ENCODE data around the gene KRTAP20-4.

KRTAP20-4 gene

DNA sequence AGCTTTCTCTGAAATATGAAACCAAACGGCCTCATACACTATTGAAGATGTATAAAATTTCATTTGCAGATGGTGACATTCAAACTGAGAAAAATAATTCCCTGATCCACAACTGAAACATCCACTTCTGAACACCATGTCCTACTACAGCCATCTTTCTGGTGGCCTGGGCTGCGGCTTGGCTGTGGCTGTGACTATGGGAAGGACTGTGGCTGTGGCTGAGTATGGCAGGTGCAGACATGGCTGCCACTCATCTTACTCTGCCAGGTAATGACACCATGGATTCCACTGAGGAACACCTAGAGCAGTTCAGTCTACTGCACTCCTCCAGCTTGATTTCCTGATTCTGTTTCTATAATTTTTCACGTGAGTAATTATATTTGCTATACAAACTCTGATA, at the start of gene KRTAP20-4:
Gene KRTAP20-4, plus strand, starts transcription at position 106 of the 400 bp plus-strand sequence.
- DNase-seq (ENCODE audit: low read depth in 1 of 2, low spot score in 1 of 2) = no peak

DNA sequence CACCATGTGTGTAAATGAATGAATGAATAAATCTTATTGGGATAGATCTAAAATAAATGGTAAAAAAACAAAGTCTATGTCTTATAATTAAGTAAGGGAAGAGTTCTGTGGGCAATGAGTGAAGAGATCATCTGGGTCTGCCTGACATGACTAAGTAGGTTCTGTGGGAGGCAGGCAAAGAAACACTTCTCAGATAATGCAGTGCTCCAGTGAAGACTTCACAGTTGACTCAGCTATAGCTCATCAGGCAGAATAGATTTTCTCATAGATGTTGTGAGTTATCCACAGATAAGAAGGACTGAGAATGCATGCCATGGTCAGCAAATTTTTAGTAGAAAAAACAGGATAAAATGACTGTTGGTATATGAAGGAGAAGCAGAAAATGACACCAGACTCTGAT, 42.7 kb upstream of the KRTAP20-4 start:
- no peak for DNase-seq (ENCODE audit: low read depth in 1 of 2, low spot score in 1 of 2)

DNA sequence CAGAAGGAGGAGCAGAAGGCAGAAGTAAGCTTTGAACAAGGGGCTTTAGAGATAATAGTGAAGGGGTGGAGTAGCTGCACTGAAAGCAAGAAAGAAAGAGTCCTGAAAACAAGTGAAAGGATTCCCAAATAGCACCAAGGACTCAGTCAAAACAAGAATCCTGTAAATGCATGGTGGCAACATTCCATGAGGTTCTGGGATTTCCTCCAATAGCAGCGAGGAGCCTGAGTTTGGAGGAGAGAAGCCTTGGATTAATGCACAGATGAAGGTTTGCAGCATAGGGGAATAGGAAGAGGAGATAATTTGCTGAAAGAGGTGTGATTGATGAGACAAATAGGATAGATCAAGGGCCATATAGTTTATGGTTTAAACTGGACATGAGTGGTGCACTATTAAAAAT, 41.1 kb upstream of the KRTAP20-4 start:
- no peak for DNase-seq (ENCODE audit: low read depth in 1 of 2, low spot score in 1 of 2)

DNA sequence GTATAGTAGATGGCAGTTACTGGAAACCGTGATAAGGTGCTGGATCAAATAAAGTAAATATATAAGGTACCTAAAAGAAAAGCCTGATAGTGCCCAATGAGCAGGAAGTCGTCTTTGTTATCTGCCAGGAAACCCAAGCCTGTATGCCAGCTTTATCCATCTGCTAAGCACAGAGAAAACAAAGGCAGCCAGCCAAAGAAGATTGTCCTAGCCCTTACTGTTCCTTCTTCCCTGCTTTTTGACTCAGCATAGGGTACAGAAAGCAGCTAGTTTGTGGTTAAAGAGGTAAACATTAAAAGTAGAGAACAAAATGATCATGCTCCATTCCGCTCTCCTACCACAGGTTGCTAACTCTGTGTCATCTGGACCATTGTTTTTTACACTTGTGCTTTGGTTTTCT, 40.3 kb upstream of the KRTAP20-4 start:
- no peak for DNase-seq (ENCODE audit: low read depth in 1 of 2, low spot score in 1 of 2)

DNA sequence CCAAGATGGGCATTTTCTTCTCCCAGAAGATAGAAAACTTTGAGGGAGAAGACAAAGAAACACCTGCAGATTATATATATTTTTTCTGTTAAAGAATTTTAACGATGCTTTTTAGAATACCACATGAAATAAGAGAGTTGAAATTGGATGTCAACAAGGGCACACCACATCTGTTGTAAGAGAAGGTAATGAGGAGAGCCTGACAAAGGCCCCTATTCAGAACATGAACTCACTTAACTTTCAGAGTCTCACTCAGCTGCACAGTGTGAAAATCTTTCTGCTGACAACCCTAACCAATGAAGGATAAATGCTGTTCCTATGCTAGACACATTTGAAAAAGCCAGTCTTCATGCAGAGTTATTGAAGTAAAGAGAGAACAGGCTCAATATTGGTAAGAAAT, 37.6 kb upstream of the KRTAP20-4 start:
- DNase-seq (ENCODE audit: low read depth in 1 of 2, low spot score in 1 of 2) = no peak

DNA sequence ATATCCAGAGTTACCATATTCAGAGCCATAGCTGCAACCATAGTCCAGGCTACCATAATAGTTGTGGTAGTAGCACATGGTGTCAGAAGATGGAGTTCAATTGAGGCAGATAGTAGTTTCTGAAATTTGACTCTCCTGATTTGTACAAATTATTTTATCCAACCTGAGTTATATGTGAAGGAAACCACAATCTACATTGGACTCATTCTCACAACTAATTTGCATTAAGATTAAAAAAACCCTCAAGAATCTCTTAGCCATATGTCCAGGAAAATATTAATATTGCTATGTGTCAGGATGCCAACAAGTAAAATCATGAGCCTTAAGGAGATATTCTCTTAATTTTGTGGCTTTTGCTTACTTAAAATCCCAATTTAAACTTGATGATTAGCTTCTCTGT, 30.1 kb upstream of the KRTAP20-4 start, which contains the start of gene KRTAP22-2:
Gene KRTAP22-2, minus strand, starts transcription at position 101 of the 400 bp plus-strand sequence.
- DNase-seq (ENCODE audit: low read depth in 1 of 2, low spot score in 1 of 2) = no peak

DNA sequence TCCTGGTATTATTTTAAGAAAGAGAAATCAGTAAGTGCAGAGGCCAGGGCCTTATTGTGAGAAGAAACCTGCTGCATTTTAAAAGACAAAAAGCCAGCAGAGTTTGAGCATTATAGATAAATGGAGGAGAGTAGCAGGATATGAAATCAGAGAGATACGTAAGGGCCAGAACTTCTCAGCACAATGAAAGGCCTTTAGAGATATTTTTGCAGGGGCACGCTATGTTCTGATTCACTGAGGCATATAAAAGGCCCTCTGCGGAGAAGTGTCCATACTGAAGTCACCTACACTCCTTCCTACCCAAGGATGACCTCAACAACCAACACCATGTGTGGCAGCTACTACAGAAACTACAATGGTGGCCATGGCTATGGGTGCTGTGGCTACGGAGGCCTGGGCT, 28.3 kb upstream of the KRTAP20-4 start, which contains the start of gene KRTAP6-3:
Gene KRTAP6-3, plus strand, starts transcription at position 301 of the 400 bp plus-strand sequence. Its CDS starts 6 bp downstream, at position 307.
- DNase-seq (ENCODE audit: low read depth in 1 of 2, low spot score in 1 of 2) = no peak

DNA sequence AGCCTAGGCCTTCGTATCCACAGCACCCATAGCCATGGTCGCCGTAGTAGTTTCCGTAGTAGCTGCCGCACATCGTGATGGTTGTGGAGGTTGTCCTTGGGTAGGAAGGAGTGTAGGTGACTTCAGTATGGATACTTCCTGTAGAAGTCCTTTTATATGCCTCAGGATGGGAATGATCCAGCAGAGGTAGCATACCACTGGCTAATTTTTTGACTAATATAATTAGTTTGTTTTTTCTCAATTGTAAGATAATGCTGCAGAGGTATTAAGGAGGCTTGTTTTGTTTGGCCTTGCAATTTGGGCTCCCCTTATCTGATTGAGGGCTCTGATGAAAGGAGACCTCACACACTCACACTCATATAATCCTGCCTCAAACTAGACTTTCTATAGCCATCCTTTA, 21.6 kb upstream of the KRTAP20-4 start, which contains the start of gene KRTAP6-2:
Gene KRTAP6-2, minus strand, starts transcription at position 101 of the 400 bp plus-strand sequence. Its CDS starts 28 bp downstream, at position 73.
- no peak for DNase-seq (ENCODE audit: low read depth in 1 of 2, low spot score in 1 of 2)

DNA sequence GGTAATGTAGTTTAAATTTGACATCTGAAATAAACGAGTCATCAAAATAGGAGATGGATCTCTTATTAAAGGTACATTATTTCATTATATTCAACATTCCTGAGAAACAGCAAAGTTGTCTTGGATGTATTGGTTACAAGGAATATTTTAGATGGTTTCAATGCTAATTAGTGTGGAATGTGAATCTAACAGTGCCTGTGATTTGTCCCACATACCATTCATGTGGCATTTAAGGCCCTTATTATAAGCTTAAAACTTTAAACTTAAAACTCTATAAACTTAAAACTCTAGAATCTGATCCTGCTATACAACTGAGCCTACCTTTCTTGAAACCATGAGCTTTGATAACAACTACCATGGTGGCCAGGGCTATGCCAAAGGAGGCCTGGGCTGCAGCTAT, 19.6 kb upstream of the KRTAP20-4 start, which contains the start of gene KRTAP22-1:
Gene KRTAP22-1, plus strand, starts transcription at position 301 of the 400 bp plus-strand sequence.
- DNase-seq (ENCODE audit: low read depth in 1 of 2, low spot score in 1 of 2) = no peak

DNA sequence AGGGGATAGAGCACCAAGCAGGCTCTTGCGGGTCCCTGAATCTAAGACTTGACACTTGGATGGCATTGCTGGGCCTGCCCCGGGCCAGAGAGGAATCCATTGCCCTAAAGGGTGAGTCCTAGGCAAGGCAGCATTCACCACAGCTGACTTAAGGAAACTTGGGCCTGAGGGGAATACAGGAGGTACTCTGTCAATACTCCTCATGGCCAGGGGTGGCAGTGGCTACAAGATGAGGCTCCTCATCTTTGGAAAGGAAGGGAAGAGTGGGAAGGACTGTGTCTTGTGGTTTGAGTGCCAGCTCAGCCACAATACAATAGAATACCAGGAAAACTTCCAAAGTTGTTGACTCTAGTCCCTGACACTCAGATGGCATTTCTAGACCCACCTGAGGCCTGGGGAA, 14.5 kb upstream of the KRTAP20-4 start:
- DNase-seq (ENCODE audit: low read depth in 1 of 2, low spot score in 1 of 2) = no peak

DNA sequence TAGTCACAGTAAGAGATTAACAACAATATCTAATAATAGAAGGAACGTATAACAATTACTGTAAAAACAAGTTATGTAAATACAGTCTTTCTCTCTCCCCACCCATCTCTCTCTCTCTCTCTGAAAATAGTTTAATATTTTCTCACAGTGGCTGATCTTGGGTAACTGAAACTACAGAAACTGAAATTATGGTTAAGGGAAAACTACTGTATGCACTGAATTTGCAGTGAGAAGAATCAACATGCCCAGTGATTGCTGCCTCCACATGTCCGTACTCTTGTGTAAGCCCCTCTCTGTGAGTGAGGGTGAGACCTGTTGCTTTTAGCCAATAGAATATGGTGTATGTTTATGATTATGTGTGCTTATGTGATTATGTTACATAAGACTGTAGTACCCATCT, 8.3 kb upstream of the KRTAP20-4 start:
- DNase-seq (ENCODE audit: low read depth in 1 of 2, low spot score in 1 of 2) = no peak

DNA sequence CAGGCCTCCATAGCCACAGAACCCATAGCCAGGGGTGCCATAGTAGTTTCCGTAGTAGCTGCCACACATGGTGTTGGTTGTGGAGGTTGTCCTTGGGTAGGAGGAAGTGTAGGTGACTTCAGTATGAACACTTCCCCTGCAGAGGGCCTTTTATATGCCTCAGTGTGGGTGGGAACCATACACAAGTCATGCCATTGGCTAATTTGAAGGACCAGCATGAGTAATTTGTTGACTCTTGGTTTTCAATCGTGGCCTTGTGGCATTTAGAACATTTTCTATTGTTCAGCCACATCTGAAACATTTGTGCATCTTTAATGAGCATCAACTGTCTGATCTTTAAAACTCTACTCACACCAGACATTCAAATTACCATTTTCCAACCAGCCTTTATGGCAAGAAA, 6.6 kb upstream of the KRTAP20-4 start, which contains the start of gene KRTAP6-1:
Gene KRTAP6-1, minus strand, starts transcription at position 95 of the 400 bp plus-strand sequence. Its CDS starts 26 bp downstream, at position 69.
- no peak for DNase-seq (ENCODE audit: low read depth in 1 of 2, low spot score in 1 of 2)

DNA sequence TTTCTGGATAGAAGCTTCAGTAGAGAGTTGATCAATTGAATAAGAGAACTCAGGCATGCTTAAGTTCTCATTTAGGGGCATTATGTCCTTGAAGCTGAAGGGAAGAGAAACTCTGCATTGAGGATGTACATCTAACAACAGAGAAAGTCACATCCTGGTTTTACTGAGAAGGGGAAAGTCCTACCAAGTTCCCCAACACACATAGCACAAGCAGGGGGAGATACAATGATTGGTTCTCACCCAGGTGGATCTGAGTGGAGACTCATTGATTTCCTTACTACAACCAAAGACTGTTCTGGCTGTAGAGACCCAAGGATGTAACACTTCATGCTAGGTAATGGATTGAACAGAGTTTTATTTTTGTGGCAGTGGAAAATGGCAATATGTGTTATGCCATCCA, 5.2 kb upstream of the KRTAP20-4 start:
- no peak for DNase-seq (ENCODE audit: low read depth in 1 of 2, low spot score in 1 of 2)

DNA sequence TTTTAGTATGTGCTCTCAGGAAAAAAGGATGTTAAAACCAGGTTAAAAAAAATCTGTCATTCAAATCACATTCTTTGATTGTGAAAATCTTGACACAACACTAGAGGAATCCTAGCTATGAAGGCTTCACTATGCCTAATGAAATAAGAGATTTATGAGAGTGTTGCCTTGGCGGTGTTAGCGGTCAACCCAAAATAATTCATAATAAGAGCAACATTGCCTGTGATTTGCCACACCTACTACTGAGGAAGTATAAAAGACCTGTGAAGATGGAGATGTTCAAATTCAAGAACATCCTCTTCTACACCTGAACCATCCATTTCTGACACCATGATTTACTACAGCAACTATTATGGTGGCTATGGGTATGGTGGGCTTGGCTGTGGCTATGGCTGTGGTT, 4.3 kb upstream of the KRTAP20-4 start, which contains the start of gene KRTAP20-1:
Gene KRTAP20-1, plus strand, starts transcription at position 301 of the 400 bp plus-strand sequence. Its CDS starts 30 bp downstream, at position 331.
- no peak for DNase-seq (ENCODE audit: low read depth in 1 of 2, low spot score in 1 of 2)

DNA sequence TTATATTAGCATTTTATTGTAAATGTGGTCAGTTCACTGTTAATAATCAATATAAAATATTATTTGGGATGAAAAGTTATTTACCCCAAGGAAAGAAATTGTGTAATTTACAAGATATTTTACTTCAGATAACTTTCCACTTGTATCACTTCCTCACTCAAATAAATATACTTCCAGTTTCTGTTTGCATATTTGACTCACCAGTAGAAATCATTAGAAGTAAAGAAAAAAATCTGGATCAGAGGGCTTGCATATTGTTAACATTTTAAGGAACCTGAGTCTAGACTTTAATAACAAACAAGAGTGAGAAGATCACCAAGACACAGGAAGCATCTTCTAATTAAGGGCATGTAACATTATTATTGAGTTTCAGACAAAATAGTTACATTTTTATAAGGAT, 347 bp upstream of the KRTAP20-4 start:
- no peak for DNase-seq (ENCODE audit: low read depth in 1 of 2, low spot score in 1 of 2)

DNA sequence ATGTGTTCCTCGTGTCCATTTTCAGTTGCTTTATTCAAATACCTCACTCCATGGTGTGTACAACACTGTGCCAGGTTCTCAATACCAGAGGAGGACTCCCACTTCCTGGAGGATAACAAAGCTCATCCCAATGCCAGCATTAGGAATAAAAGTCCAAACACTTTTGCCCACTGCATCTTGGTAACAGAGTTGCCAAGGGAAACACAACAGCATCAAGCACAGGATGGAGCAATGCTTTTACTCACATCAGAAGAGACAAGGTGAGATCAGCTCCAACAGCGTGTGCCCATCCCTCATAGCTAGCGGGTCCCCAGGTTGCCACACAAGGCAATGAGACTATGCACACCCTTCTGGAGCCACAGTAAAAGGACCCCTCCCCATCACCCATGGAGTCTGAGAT, 2.9 kb downstream of the KRTAP20-4 start:
- no peak for DNase-seq (ENCODE audit: low read depth in 1 of 2, low spot score in 1 of 2)

DNA sequence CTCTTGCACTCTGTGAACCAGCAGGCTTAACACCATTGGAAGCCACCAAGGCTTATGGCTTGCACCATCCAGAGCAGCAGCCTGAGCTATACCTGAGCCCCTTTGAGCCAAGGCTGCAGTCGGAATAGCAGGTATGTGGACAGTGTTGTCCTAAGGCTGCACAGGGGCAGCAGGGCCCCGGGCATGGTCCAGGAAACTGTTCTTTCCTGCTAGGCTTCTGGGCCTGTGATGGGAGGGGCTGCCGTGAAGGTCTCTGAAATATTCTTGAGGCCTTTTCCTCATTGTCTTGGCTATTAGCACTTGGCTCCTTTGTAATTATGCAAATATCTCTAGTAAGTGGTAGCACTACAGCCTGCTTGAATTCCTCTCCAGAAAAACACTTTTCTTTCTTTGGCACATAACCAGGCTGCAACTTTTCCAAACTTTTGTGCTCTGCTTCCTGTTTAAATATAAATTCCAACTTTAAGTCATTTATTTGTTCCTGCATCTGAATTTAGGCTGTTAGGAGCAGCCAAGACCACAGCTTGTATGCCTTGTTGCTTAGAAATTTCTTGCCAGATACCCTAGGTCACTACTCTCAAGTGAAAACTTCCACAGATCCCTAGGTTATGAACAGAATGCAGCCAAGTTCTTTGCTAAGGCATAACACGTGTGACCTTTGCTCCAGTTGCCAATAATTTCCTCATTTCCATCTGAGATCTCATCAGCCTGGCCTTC, 5.2 kb downstream of the KRTAP20-4 start:
- no peak for DNase-seq (ENCODE audit: low read depth in 1 of 2, low spot score in 1 of 2)

DNA sequence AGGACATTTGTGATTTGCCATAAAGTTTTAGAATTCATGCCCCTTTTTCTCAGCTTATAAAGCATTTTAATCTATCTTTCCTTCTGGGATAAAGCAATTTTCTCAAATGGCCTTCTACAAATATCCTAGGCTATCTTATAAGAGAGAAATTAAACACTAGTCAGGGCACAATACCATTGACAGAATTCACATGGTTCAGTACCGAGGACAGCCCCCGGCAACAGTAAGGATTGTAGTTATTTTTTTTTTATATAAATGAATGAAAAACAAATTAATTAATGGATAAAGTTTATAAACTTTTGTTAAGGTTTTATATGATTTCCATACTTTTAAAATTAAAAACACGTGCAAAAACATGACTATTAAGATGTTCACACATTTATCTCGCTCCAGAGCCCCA, 7.7 kb downstream of the KRTAP20-4 start:
- DNase-seq (ENCODE audit: low read depth in 1 of 2, low spot score in 1 of 2) = no peak

DNA sequence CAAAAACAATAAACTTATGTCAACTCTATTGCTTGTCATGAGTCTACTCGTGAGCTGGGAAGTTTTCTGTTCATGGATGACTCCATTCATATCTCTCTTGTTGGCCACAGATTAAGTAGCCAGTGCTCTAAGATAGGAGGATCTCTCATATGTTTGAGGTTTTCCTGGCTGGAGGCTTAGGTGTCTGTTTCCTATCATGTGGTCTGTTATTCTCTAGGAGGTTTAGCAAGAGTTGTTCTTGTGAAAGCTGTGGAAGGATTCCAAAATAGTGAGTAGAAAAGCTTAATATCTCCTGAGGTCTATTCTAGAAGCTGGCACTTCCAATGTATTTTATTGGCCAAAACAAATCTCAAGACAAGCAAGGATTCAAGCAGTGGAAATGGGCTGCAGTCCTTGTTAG, 8.8 kb downstream of the KRTAP20-4 start:
- DNase-seq (ENCODE audit: low read depth in 1 of 2, low spot score in 1 of 2) = no peak

DNA sequence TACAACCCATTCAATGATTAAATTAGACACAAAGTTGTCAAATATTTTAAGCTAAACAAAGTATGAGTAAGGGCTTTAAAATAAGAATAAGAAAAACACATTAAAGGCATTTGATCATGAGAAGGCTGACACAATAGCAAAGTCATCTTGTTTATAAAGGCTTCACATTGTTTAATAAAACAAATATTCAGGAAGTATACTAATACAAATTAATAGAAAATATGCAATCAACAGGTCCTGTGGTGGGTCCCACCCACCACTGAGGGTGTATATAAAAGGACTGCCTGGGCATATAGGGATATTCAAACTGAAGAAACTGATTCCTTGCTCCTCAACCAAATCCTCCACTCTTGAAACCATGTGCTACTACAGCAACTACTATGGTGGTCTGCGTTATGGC, 14.5 kb downstream of the KRTAP20-4 start, which contains the start of gene KRTAP20-2:
Gene KRTAP20-2, plus strand, starts transcription at position 301 of the 400 bp plus-strand sequence. Its CDS starts 58 bp downstream, at position 359.
- no peak for DNase-seq (ENCODE audit: low read depth in 1 of 2, low spot score in 1 of 2)

DNA sequence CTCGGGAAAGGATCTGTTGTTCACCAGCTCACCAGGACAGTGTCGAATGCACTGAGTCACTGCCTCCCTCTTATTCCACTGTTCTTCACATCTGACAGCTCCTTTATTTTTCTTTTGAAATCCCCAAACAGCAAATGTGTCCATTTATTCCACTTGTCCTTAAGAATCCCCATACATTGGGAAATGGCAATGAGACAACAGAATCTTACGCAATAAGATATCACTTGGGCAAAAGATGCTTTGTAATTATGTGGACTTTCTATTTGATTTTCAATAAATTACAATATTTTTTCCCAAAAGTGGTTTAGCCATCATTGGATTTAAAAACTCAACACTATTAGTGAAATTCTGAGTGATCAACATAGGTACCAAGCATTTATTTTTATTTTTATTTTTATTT, 18.3 kb downstream of the KRTAP20-4 start:
- no peak for DNase-seq (ENCODE audit: low read depth in 1 of 2, low spot score in 1 of 2)

DNA sequence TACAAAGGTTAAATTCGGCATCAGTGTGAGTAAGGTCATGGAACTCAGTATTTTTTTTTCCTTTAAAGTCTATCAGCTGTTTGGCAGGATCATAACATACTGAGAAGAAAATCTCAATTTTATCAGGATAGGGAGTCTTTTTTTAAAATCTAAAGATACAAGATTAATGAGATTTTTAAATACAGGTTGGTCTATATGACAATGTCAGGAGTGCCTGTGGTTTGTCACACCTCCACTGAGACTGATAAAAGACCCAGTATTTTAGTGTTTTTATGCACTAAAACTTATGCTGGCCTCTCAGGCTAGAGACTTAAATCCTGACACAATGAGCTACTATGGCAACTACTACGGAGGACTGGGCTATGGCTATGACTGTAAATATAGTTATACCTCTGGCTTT, 22.1 kb downstream of the KRTAP20-4 start, which contains the start of gene KRTAP20-3:
Gene KRTAP20-3, plus strand, starts transcription at position 301 of the 400 bp plus-strand sequence.
- DNase-seq (ENCODE audit: low read depth in 1 of 2, low spot score in 1 of 2) = no peak

All from activated T-helper 1 cell treated with anti-CD3 and anti-CD28 coated beads, Interleukin-2, amount 50 U/mL, for 16 hours (primary cell).